ENCODE data around the gene MARF1. TPM values are rescaled to one million over a fixed set of nuclear protein-coding genes. Genes with fewer than 3 reads are reported as not detected.

MARF1 gene
- polyA plus RNA-seq, 3 donors: 5.7 to 39.9 (median 9.8) TPM

GRCh38 chr16:15573274-15573895 is 69.6 kb downstream of the MARF1 start:
- Histone ChIP-seq H2AFZ (ENCODE audit: insufficient read depth, low read depth, low read length, poor library complexity, severe bottlenecking) (no peak overlapping the region), H3K36me3 (replicated peaks in 1 of 2; ENCODE audit: control insufficient read depth in 1 of 2, insufficient read depth in 2 of 2, low read length in 2 of 2) (no peaks in the 10 kb centered on the region), H3K27ac (ENCODE audit: low read depth in 1 of 2, low read length in 2 of 2) (peak overlapping the region in 1 of 2 donors; percentile 74), H3K4me3 (replicated peaks in 1 of 3; ENCODE audit: low read depth in 2 of 3, low read length in 3 of 3) (peak overlapping the region in 1 of 3 experiments; percentile 31), H3K79me2 (ENCODE audit: insufficient read depth, low read length) (no peaks in the 10 kb centered on the region), H4K20me1 (ENCODE audit: insufficient read depth, low read length) (no peaks in the 10 kb centered on the region), H3K27me3 (ENCODE audit: control insufficient read depth in 2 of 2, insufficient read depth in 2 of 2, low read length in 2 of 2) (no peaks in the 10 kb centered on the region), H3K9ac (ENCODE audit: insufficient read depth, low read length, poor library complexity, severe bottlenecking) (no peak overlapping the region), H3K9me3 (replicated peaks in 1 of 2; ENCODE audit: control insufficient read depth in 1 of 2, insufficient read depth in 1 of 2, low read length in 2 of 2) (no peaks in the 10 kb centered on the region), H3K4me1 (ENCODE audit: control insufficient read depth in 1 of 2, insufficient read depth in 2 of 2, low read length in 2 of 2) (peaks cover 49 to 58% of the 10 kb centered on the region in 2 donors), H3K4me2 (replicated peaks; ENCODE audit: extremely low read depth, low read length, poor library complexity, severe bottlenecking) (peak overlapping the region; percentile 14)
- peaks cover 3% of the 10 kb centered on the region in 2 donors for H3K36me3 Mint-ChIP-seq
- intact Hi-C loops (cut with micrococcal nuclease): loop anchor here in 1 of 2 donors (5.0 kb wide), 1 partner anchor 36 kb away; no protein-coding TSS in a partner anchor
- no peaks in the 10 kb centered on the region for H3K27me3 Mint-ChIP-seq (ENCODE audit: low read depth in 3 of 3)
- WGBS (ENCODE audit: insufficient coverage): 79% methylated on average over 3 of the region's 7 CpGs
- peak overlapping the region in 1 of 2 donors; percentile 26 for H3K4me3 Mint-ChIP-seq
- no peak for DNase-seq
- peaks cover 0 to 9% (median 4%) of the 10 kb centered on the region in 7 donors for H3K9me3 Mint-ChIP-seq
- peak overlapping the region in 3 of 7 donors; percentile 83 to 93 (median 85) for H3K27ac Mint-ChIP-seq
- peaks cover 55% of the 10 kb centered on the region for H3K4me1 Mint-ChIP-seq
- no peak for TF ChIP-seq CTCF (IDR thresholded peaks at IDR 0.05)

GRCh38 chr16:15572329-15573001 is 70.5 kb downstream of the MARF1 start:
- Histone ChIP-seq H2AFZ (ENCODE audit: insufficient read depth, low read depth, low read length, poor library complexity, severe bottlenecking) (no peak overlapping the region), H3K4me2 (replicated peaks; ENCODE audit: extremely low read depth, low read length, poor library complexity, severe bottlenecking) (peak overlapping the region; percentile 50), H4K20me1 (ENCODE audit: insufficient read depth, low read length) (no peaks in the 10 kb centered on the region), H3K4me3 (replicated peaks in 1 of 3; ENCODE audit: low read depth in 2 of 3, low read length in 3 of 3) (peak overlapping the region in 1 of 3 experiments; percentile 31), H3K79me2 (ENCODE audit: insufficient read depth, low read length) (no peaks in the 10 kb centered on the region), H3K27me3 (ENCODE audit: control insufficient read depth in 2 of 2, insufficient read depth in 2 of 2, low read length in 2 of 2) (no peaks in the 10 kb centered on the region), H3K9ac (ENCODE audit: insufficient read depth, low read length, poor library complexity, severe bottlenecking) (no peak overlapping the region), H3K36me3 (replicated peaks in 1 of 2; ENCODE audit: control insufficient read depth in 1 of 2, insufficient read depth in 2 of 2, low read length in 2 of 2) (no peaks in the 10 kb centered on the region), H3K9me3 (replicated peaks in 1 of 2; ENCODE audit: control insufficient read depth in 1 of 2, insufficient read depth in 1 of 2, low read length in 2 of 2) (no peaks in the 10 kb centered on the region), H3K4me1 (ENCODE audit: control insufficient read depth in 1 of 2, insufficient read depth in 2 of 2, low read length in 2 of 2) (peaks cover 49 to 58% of the 10 kb centered on the region in 2 donors), H3K27ac (ENCODE audit: low read depth in 1 of 2, low read length in 2 of 2) (peak overlapping the region in 1 of 2 donors; percentile 74)
- intact Hi-C loops (cut with micrococcal nuclease): loop anchor here in 1 of 2 donors (5.0 kb wide), 1 partner anchor 35 kb away; no protein-coding TSS in a partner anchor
- Mint-ChIP-seq H3K36me3 (peaks cover 0 to 3% of the 10 kb centered on the region in 2 donors), H3K9me3 (peaks cover 0 to 6% (median 4%) of the 10 kb centered on the region in 7 donors), H3K27ac (peak overlapping the region; percentile 89 to 94 (median 93)), H3K27me3 (ENCODE audit: low read depth in 3 of 3) (peaks cover 0 to 1% (median 0%) of the 10 kb centered on the region in 3 donors), H3K4me3 (peak overlapping the region in 1 of 2 donors; percentile 42), H3K4me1 (peaks cover 53% of the 10 kb centered on the region)
- DNase-seq: peak in 1 of 3 donors; percentile 15
- no peak for TF ChIP-seq CTCF (IDR thresholded peaks at IDR 0.05)
- 24% methylated on average over 3 of the region's 9 CpGs for WGBS (ENCODE audit: insufficient coverage)
